DMS 273 treated with DMSO at 0.1 percent for 48 hours (cell line): Measurements from ENCODE around the gene NLGN1.

ENCODE experiments used
- DNase-seq: peaks from one replicate; lab custom pipeline; 2025; lab: John Stamatoyannopoulos, UW

NLGN1 gene

DNA sequence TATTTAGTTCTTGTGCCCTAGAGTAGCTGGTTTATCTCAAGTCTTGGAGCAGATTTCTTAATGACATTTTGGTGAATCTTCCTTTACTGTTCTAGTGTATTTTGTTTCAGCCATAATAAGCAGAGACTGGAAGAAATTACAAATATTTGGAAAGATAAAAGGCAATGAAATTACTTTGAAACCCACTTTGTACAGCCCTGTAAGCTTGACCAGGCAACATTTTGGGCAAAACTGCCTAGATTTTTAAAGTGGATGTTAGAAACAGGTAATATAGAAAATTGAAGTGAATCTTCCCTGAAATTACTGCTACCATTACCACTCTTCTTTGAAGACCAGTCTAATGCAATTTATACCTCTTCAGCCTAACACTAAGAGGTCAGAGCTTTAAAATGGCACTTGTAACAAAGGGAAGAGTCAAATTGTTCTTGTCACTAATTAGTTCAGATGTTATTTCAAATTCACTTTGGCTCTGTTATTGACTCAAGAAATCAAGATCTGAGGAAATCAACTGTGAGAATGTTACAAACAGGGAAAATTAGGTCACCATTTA, 589.4 kb downstream of the NLGN1 start:
- no peak for DNase-seq

DNA sequence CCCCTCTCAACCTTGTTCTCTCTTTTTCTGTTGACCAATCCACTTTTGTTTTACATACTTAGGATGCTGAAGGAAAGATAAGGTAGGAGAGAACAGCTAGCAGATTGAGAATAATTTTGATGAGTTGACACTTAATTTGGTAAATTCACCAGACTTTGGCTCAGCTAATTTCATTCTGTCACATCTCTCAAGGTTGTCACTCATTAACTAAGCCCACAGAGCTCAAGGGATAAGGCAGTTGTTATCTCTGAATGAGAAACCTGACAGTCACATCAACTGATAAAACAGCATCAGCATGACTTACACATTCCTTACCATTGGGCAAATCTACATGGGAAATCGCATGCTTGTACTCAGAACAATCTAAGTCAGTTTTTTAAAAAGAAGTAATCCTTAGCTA, 591.4 kb downstream of the NLGN1 start:
- DNase-seq = no peak

DNA sequence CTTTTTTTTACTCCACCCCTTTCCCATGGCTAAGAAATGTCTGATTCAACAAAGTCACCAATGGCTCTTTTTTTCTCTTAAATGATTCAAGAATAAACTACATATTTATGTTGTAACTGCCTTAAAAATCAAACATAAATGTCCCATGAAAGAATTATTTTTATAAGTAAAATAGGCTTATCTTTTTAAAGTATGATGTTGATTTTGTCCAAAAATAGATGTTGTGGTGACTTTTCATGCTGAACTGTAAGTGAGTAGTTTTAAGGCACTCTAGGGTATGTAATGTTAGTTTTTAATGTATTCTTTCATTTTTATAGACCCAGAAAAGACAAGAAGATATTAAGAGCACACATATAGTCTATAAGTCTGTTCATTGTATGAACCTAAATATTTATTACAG, 594.9 kb downstream of the NLGN1 start:
- no peak for DNase-seq

DNA sequence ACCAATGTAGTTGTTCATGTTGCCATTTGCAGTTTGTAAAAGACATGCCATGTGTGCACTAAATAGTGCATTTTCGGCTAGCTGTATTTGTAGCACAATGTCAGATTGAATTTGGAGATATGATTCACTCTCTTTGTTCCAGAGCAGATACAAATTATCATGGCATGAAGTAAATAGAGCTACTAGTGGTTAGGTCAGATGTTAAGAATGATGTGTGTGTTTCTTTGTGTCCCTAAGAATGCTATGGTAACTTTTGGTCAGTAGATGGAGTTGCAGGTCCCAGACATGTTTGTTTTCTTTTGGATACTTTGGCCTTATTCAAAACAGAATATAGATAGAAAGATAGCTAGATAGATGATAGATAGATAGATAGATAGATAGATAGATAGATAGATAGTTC, 595.8 kb downstream of the NLGN1 start:
- DNase-seq = peak; percentile 9

DNA sequence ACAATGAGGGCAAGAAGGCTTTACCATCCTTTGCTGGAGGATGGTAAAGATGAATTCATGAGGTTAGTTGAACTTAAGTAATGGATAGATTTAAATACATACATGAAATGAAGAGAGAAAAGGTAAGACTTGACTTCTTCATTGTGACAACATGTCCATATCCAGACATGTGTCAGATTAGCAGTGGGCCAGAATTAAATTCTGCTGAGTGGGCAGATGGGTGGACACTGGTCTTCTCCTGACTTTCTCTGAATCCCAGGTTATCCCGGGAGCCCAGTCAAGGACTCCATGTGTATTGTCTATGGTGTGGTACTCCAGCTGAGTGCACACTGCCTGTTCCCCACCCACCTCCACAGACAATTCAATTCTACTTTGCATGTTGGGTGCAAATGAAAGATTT, 603.1 kb downstream of the NLGN1 start:
- DNase-seq = no peak

DNA sequence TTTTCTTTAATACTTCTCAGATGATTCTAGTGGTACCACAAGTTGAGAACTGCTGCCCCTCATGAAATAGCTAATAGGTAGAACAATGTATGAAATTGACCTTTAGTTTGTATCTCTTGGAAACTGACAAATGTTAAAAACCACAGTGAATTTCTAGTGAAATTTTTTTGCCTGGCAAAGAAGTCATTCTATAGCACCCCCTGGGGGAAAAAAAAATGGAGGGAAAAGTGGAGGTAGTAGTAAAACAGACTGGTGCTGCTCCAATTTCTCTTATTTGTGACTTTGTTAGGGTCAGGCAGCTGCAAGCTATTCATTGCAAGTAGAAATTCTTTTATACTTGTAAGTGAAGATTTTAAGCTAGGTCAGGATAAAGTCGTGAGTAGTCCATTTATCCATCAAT, 605.0 kb downstream of the NLGN1 start:
- DNase-seq = no peak

DNA sequence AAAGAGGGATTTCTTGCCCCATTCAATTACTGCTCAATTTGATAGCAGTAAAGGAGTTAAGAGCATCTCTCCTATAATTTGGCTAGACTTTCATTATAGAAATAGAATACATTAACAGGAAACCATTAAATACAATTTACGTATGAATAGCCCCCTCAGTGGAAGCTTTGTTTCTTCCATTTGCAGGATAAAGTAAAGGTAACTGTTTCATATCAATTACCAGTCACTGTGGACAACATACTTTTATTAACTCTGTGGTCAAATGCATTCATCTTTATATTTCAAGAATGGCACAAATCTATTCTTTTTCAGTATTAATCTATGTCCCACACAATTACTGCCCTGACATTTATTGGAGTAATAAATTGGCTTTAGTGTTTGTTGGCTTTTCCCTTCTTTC, 613.4 kb downstream of the NLGN1 start:
- DNase-seq = no peak

DNA sequence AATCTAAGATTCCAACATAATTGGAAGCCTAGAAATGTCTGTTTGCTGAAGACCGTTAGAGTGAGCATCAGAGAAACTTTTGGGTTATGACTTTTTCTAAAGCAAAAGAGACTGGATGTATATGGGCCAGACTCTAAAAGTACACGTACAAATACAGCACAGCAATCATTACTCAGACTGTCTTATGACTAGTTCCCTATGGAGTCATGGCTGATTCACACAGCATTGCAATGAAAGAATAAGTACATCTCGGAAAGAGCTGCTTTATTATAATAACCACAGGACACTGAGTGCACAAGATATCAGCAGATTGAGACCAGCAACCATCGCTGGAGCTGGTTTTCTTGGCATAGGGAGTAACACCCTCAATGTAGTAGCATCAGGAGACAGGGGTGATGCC, 618.6 kb downstream of the NLGN1 start:
- DNase-seq = no peak

DNA sequence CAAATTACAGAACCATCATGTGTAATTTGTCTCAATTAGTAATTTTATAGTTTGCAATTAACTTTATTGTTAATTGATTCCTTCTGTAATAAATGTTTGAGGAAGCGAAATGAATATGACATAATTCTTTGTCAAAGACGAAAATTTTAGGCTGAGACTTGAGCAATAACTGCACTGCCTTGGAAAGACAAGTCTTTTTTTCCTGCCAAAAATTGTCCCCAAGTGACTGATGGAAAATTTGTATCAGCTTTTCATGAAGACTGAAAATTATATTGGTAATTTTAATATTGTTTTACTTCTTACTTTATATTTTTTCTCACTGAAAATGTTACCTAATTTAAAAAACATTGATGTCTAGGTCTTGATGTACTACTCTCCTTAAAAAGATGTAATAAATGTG, 622.6 kb downstream of the NLGN1 start:
- no peak for DNase-seq

DNA sequence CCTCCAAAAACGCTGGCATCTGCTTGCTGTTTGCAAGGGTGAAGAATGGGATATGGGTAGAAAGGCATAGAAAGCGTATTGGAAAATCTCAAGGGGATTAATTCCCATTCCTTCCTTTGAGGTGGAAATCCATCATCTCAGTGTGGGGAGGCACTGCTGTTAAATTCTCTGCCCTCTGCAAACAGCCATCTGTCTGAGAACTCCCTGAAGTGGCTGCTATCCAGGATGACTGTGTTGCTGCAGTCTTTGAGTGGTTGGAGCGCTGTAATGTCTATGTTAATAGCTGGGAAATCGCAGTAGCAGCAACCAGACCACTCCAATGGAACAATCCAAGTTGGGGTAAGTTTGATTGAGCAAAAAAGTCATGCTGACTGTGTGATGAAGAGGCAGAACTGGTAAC, 625.9 kb downstream of the NLGN1 start:
- peak; percentile 80 for DNase-seq

DNA sequence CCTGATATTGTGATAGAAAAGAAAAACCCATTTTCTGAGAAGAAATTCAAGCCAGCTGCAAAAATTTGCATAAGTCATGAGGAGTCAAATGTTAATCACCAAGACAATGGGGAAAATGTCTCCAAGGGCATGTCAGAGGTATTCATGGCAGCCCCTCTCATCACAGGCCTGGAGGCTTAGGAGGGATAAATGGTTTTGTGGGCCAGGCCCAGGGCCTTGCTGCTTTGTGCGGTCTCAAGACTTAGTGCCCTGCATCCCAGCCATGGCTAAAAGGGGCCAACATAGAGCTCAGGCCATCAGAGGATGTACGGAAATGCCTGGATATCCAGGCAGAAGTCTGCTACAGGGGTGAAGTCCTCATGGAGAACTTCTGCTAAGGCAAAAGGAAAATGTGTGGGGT, 631.1 kb downstream of the NLGN1 start:
- DNase-seq = no peak

DNA sequence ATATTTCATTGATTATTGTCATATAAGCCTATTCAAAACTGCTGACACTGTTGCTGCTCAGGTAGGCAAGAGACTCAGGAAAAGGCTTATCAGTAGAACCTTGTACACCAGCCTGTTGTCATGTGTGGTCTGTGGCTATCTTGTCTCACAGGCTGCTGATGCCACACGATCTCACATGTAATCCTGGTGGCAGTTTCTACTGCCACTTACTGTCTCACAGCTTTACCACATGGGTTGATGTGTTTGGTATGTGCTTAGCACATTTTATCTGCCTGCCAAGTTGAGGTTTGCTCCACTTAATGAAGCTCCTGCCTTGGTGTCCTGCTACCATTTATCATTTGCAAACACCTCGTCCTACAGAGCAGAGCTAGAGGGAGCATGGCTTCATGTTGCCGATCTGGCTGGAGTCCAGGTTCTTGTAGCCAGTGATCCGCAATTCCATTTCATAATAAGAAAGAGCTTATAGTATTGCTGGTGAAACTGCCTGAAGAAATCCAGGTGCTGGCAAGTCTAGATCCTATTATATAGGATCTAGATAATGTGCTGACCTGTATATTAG, 637.9 kb downstream of the NLGN1 start:
- no peak for DNase-seq

DNA sequence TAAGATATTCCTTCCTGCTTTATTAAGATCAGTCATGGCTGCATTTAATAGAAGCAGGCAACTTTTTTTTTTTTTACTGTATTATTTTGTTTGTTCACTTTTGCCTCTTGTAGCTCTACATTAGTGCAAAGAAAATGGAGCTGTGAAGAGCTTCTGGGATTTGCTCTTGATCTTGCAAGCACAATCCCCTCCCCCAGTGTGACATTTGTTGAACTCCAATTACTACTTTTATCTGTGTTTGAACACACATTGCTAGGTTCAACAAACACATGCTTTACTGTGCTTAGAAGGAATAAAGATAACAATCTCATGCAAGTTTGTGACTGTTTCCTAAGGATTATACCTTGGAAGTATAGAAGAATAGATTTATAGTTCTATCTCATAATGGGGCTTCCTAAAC, 648.8 kb downstream of the NLGN1 start:
- no peak for DNase-seq

DNA sequence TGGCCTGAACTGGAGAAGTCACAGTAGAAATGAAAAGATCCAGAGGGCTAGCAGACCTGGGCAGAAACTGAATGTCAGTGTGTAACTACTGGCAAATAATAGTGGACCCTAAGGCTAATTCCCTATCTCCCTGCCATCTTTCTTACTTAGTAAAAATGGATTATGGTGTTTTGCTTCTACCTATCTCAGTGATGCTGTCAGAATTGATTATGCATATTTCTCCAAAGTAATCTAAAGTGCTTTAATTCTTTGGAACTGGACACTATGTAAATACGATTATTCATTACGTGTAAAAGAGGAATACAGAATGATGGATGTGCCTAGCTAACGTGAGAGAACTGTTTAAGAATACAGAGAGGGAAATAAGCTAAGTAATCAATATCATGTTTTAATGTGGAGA, 651.9 kb downstream of the NLGN1 start:
- DNase-seq = no peak

DNA sequence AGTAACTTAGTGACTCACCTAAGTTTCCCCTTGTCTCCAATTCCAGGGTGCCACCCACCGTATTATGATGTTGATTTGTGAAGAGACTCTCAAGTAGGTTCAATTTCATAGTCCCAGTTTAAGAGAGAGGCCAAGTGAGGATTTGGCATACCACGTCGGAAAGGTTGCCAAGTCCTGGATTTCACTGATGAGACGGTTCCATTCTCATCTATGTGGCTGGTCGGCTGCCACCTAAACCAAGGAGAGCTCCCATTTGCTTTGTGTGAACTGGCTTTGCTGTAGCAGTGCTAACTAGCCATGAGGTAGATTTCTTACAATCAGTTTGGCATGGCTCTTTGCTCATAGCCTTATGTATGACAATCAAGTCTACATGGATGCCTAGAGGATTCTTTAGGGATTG, 653.6 kb downstream of the NLGN1 start:
- DNase-seq = no peak

DNA sequence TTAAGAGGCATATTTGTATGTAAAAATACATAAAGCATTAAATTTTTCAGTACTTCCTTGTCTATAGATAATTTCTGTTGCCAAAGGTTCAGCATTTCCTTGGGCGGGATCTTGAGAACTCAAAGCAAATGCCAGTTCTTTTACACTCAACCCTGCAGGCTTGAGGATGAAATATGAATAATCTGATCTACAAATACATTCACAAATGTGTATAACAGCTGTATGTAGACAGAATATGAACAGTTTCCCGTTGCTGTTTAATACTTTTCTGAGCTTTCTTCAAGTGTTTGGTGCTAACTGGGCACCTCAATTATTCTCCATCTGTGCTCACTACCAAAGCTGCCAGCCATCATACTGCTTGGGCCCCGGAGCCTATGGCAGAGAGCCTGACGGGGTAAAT, 661.3 kb downstream of the NLGN1 start:
- DNase-seq = no peak

DNA sequence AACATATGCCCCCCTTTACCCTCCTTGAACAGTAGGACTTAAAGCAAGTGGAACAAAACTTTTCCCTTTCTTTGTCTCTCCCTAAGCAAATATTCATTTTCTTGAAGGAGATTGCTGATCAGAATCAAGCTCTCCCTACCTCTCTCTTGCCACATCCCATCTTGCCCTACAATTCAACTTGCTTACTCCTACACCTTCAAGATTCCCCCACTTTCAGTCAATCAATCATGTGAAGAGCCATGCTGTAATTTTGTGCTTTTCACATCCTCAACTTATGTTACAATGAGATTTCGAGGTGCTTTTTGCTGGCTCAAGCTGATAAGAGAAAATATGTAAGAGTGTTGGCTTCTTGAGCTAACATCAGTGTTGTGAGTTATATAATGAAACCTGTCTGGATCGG, 662.9 kb downstream of the NLGN1 start:
- no peak for DNase-seq

DNA sequence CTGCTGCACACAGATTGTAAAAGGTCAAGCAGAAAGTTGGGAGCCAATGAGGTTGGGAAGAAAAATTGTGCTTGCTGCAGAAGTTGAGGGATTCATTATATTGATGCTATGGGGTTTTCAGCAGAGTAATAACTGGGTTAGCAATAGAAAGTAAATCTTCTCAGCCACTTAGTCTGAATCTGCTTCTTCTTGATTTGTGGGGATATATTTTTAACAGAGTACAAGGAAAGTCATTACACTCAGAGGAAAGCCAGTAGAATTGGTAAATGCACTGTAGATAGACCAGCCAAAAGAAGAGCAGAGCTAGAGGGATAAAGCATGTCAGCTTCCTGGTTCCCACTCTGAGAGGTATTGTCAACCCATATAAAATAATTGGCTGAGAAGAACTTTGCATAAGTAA, 663.6 kb downstream of the NLGN1 start:
- DNase-seq = no peak

DNA sequence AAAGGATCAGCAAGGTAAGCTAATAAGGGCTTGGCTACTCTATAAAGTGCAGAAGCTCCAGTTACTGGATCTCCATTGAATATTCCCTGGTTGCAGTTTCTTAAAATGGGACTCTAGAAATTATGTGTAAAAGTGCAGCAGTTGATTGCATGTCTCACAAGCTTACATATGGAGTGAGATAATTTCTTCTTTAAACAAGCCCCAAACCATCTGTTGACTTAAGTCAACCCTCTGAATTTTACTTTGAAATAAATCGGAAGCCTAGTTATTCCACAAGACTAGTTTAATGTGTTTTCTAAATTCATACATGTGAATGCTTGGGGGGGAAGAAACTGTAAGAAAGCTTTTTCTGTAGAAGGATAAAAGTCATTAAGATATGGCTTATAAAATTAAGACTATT, 664.2 kb downstream of the NLGN1 start:
- peak; percentile 77 for DNase-seq

DNA sequence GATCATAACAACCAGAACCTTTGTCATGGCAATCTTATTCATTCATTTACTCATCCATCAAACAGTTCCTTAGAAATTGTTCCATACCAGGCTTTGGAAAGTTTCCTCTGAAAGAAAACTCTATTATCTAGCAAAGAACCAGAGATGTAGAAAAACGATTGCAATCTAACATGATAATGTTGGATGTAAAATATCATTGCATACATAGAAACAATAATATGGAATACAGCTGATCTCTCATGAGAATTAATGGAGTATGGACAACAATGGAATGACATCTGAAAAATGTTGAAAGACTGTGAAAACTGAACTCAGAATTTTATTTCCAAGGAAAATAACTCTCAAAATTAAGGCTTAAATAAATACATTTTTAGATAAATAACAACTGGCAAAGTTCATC, 665.4 kb downstream of the NLGN1 start:
- no peak for DNase-seq

DNA sequence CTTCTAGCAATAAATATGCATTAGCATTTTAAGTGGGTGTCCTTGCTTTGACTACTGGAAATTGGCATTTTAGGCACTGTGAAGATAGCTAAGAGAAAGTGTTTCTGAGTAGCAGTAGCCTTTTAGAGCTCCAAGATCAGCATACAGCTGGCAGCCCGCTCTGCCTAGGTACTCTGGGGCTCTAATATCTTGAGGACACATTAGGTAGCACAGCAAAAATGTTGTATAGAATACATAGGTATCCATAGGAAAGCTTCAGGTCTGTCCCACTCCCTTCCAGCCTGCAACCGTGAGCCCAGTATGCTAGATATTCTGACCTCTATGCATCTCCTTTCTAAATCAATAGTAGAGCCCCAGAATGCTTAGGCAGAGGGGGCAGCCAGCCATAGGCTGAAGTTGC, 670.5 kb downstream of the NLGN1 start:
- no peak for DNase-seq

DNA sequence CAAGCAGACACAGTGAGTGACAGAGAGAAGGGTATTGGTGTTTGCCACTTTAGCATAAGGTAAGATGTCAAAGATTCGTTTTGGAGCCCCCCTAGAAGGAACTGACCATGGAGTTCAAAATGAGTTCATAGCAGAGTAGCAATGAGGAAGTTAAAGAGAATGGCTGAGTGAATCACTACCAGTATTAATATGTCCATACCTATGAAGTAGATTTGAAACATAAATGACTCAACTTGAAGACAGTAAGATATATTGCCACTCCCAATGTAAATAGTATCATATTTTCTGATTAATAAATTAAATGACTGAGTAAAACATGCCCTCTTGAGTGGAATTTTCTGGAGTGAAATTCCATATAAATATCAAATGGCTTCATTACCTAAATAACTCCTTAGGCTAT, 675.1 kb downstream of the NLGN1 start:
- no peak for DNase-seq

DNA sequence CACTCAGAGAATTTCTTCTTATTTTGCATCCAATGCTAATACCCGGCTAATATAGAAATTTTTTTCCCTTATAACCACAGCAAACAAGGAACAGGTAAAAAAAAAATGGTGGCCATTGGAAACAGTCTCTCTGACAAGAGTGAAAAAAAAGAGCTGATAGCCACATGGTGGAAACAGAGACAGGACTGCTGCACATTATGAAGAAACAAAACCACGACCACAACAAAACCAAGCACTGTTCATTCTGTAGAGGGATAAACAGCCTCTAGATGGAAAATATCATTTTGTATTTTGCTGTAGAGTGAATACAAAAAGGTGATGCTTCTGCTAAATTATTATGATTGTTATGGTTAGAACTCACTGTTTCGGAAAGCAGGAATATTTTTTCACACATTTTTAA, 686.2 kb downstream of the NLGN1 start:
- DNase-seq = no peak

DNA sequence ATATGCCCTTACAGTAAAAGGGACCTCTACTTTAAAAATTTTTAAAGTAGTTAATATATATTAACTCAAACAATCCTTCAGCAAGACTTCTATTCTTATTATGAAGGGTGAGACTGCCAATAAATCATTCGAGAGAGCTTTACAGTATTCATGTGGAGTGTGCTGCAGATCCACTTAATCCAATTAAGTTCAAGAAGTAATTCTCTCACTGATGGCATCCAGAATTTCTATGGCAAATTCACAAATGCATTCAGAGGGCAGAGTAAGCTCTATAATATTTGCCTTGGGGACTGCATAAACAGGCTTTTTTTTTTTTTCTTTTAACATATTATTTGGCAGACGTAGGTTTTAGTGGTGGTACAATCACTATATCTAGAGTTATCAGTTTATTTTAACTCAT, 692.0 kb downstream of the NLGN1 start:
- no peak for DNase-seq

DNA sequence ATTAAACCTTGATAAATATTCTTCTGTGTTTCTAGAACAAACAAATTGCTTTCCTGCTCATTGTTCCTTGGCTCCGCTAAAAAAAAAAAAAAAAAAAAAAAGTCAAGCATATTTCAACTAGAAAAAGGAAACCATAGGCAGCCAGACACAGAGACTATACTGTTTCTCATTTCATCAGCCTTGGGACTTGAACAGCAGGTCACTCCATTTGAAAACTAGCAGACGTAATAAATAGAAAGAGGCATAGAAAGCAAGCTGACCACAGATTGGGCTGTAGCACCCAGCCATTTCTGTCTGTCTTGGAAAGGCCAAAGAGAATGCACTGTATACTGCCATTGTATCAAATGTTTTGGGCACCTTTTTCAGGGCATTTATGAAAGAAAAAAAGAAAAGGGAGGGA, 697.1 kb downstream of the NLGN1 start:
- DNase-seq = no peak
